ENCODE measurements around the gene MSI2.

The MSI2 gene

GRCh38 chr17:57292091-57292490, 35.8 kb downstream of the MSI2 start:
- no peaks in the 10 kb centered on the region for H4K20me1 ChIP-seq (ENCODE audit: control insufficient read depth, insufficient read depth, low read depth, low read length)
- H3K4me2 ChIP-seq (ENCODE audit: low read length), result no peak overlapping the region
- no peak overlapping the region for H3K4me3 ChIP-seq (ENCODE audit: low read length)
- H3K79me2 ChIP-seq (ENCODE audit: control insufficient read depth, low read length), result peaks cover 84% of the 10 kb centered on the region
- no peaks in the 10 kb centered on the region for H3K4me1 ChIP-seq (ENCODE audit: control insufficient read depth, low read length)
- H3F3A ChIP-seq (ENCODE audit: control insufficient read depth, insufficient read depth), result no peaks in the 10 kb centered on the region
- H3K9me2 ChIP-seq (replicated peaks; ENCODE audit: control insufficient read depth, low read length), result no peaks in the 10 kb centered on the region
- no peaks in the 10 kb centered on the region for H3K27me3 ChIP-seq (ENCODE audit: control insufficient read depth, low read length)
- no peaks in the 10 kb centered on the region for H3K9me3 ChIP-seq (ENCODE audit: control insufficient read depth, insufficient read depth, low read length)
- H3K27ac ChIP-seq (ENCODE audit: low read depth, low read length), result no peak overlapping the region
- TF ChIP-seq EZH2phosphoT487 (IDR thresholded peaks at IDR 0.05; ENCODE audit: borderline replicate concordance, low read length), result no peak
- TF ChIP-seq, protein P1, sequence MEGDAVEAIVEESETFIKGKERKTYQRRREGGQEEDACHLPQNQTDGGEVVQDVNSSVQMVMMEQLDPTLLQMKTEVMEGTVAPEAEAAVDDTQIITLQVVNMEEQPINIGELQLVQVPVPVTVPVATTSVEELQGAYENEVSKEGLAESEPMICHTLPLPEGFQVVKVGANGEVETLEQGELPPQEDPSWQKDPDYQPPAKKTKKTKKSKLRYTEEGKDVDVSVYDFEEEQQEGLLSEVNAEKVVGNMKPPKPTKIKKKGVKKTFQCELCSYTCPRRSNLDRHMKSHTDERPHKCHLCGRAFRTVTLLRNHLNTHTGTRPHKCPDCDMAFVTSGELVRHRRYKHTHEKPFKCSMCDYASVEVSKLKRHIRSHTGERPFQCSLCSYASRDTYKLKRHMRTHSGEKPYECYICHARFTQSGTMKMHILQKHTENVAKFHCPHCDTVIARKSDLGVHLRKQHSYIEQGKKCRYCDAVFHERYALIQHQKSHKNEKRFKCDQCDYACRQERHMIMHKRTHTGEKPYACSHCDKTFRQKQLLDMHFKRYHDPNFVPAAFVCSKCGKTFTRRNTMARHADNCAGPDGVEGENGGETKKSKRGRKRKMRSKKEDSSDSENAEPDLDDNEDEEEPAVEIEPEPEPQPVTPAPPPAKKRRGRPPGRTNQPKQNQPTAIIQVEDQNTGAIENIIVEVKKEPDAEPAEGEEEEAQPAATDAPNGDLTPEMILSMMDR (IDR thresholded peaks at IDR 0.05; ENCODE audit: low read depth, low read length, poor library complexity, severe bottlenecking), result no peak
- peaks cover 81% of the 10 kb centered on the region for H3K36me3 ChIP-seq (ENCODE audit: control insufficient read depth, low read length)

GRCh38 chr17:57293077-57293476, 36.8 kb downstream of the MSI2 start:
- Histone ChIP-seq H3K27ac (ENCODE audit: low read depth, low read length) (no peak overlapping the region), H3K4me1 (ENCODE audit: control insufficient read depth, low read length) (no peaks in the 10 kb centered on the region), H3K36me3 (ENCODE audit: control insufficient read depth, low read length) (peaks cover 81% of the 10 kb centered on the region), H4K20me1 (ENCODE audit: control insufficient read depth, insufficient read depth, low read depth, low read length) (no peaks in the 10 kb centered on the region), H3K27me3 (ENCODE audit: control insufficient read depth, low read length) (no peaks in the 10 kb centered on the region), H3K4me2 (ENCODE audit: low read length) (no peak overlapping the region), H3F3A (ENCODE audit: control insufficient read depth, insufficient read depth) (no peaks in the 10 kb centered on the region), H3K9me2 (replicated peaks; ENCODE audit: control insufficient read depth, low read length) (no peaks in the 10 kb centered on the region), H3K4me3 (ENCODE audit: low read length) (no peak overlapping the region), H3K79me2 (ENCODE audit: control insufficient read depth, low read length) (peaks cover 77% of the 10 kb centered on the region), H3K9me3 (ENCODE audit: control insufficient read depth, insufficient read depth, low read length) (no peaks in the 10 kb centered on the region)
- TF ChIP-seq, protein P1 (IDR thresholded peaks at IDR 0.05; ENCODE audit: low read depth, low read length, poor library complexity, severe bottlenecking), result no peak
- no peak for TF ChIP-seq EZH2phosphoT487 (IDR thresholded peaks at IDR 0.05; ENCODE audit: borderline replicate concordance, low read length)

GRCh38 chr17:57294101-57294500, 37.8 kb downstream of the MSI2 start:
- Histone ChIP-seq H3K9me2 (replicated peaks; ENCODE audit: control insufficient read depth, low read length) (no peaks in the 10 kb centered on the region), H3K79me2 (ENCODE audit: control insufficient read depth, low read length) (peaks cover 71% of the 10 kb centered on the region), H3K36me3 (ENCODE audit: control insufficient read depth, low read length) (peaks cover 81% of the 10 kb centered on the region), H3F3A (ENCODE audit: control insufficient read depth, insufficient read depth) (no peaks in the 10 kb centered on the region), H3K27me3 (ENCODE audit: control insufficient read depth, low read length) (no peaks in the 10 kb centered on the region), H3K4me2 (ENCODE audit: low read length) (no peak overlapping the region), H3K4me3 (ENCODE audit: low read length) (no peak overlapping the region), H3K27ac (ENCODE audit: low read depth, low read length) (no peak overlapping the region), H4K20me1 (ENCODE audit: control insufficient read depth, insufficient read depth, low read depth, low read length) (no peaks in the 10 kb centered on the region), H3K4me1 (ENCODE audit: control insufficient read depth, low read length) (no peaks in the 10 kb centered on the region), H3K9me3 (ENCODE audit: control insufficient read depth, insufficient read depth, low read length) (no peaks in the 10 kb centered on the region)
- TF ChIP-seq EZH2phosphoT487 (IDR thresholded peaks at IDR 0.05; ENCODE audit: borderline replicate concordance, low read length), result no peak
- TF ChIP-seq, protein P1 (IDR thresholded peaks at IDR 0.05; ENCODE audit: low read depth, low read length, poor library complexity, severe bottlenecking), result no peak

Measured in DOHH2 (cell line).